Neural progenitor cell (in vitro differentiated cells): ENCODE measurements around the gene OTX1. TPM values are rescaled to one million over a fixed set of nuclear protein-coding genes. Genes with fewer than 3 reads are reported as not detected.

Experiments
- DNase-seq: peaks from one replicate; pipeline ENCODE4 v3.0.0-alpha.2; 2016; ENCODE audit warnings: low spot score
- H2AFZ ChIP-seq: fragments of 200-600 bp; sonication (generic); replicated peaks from 2 replicates; pipeline ENCODE4 v1.6.1; 2016; ENCODE audit warnings: antibody characterized with exemption
- H3F3A ChIP-seq: fragments of 200-600 bp; sonication (generic); 2 replicates; pipeline ENCODE4 v1.6.1; 2016; ENCODE audit warnings: antibody characterized with exemption, low read depth
- H3K27ac ChIP-seq: fragments of 200-600 bp; sonication (generic); 2 replicates; pipeline ENCODE4 v1.5.1; 2016; ENCODE audit warnings: mild to moderate bottlenecking
- H3K27me3 ChIP-seq: fragments of 200-600 bp; sonication (generic); 2 replicates; pipeline ENCODE4 v1.6.1; 2016; ENCODE audit warnings: mild to moderate bottlenecking, moderate library complexity
- H3K36me3 ChIP-seq: fragments of 200-600 bp; sonication (generic); 2 replicates; pipeline ENCODE4 v1.5.1; 2016
- H3K4me1 ChIP-seq: fragments of 200-600 bp; sonication (generic); 2 replicates; pipeline ENCODE4 v1.6.1; 2016; ENCODE audit warnings: mixed run types
- H3K4me2 ChIP-seq: fragments of 200-600 bp; sonication (generic); 2 replicates; pipeline ENCODE4 v1.6.1; 2016
- H3K4me3 ChIP-seq: fragments of 200-600 bp; sonication (generic); 2 replicates; pipeline ENCODE4 v1.5.1; 2016
- H3K79me2 ChIP-seq: fragments of 200-600 bp; sonication (generic); 2 replicates; pipeline ENCODE4 v1.6.1; 2016; ENCODE audit warnings: low read depth
- H3K9ac ChIP-seq: fragments of 200-600 bp; sonication (generic); 2 replicates; pipeline ENCODE4 v1.6.1; 2016
- H3K9me3 ChIP-seq: fragments of 200-600 bp; sonication (generic); 2 replicates; pipeline ENCODE4 v1.5.1; 2016; ENCODE audit warnings: low read depth
- H4K20me1 ChIP-seq: fragments of 200-600 bp; sonication (generic); 2 replicates; pipeline ENCODE4 v1.6.1; 2016; ENCODE audit warnings: low read depth
- H3K27ac Mint-ChIP-seq: 3 replicates; pipeline ENCODE4 v1.8.0; 2021; ENCODE audit warnings: mixed read lengths
- H3K27me3 Mint-ChIP-seq: 2 replicates; pipeline ENCODE4 v1.8.0; 2022; ENCODE audit warnings: low read depth, mild to moderate bottlenecking, inconsistent platforms, moderate library complexity, mixed read lengths; ENCODE audit not compliant: insufficient read depth
- H3K36me3 Mint-ChIP-seq: 3 replicates; pipeline ENCODE4 v1.8.0; 2021; ENCODE audit warnings: mixed read lengths
- H3K4me1 Mint-ChIP-seq: 3 replicates; pipeline ENCODE4 v1.8.0; 2021; ENCODE audit warnings: mixed read lengths
- H3K4me3 Mint-ChIP-seq: 3 replicates; pipeline ENCODE4 v1.8.0; 2021; ENCODE audit warnings: mild to moderate bottlenecking, moderate library complexity, mixed read lengths
- H3K9me3 Mint-ChIP-seq: 3 replicates; pipeline ENCODE4 v1.8.0; 2020; ENCODE audit warnings: mixed read lengths
- EZH2 ChIP-seq: fragments of 200-600 bp; sonication (generic); IDR thresholded peaks from 2 replicates; pipeline ENCODE4 v1.6.1; 2017; ENCODE audit warnings: antibody characterized with exemption, mild to moderate bottlenecking, moderate library complexity
- EZH2phosphoT487 ChIP-seq: fragments of 200-600 bp; sonication (generic); IDR thresholded peaks from 2 replicates; pipeline ENCODE4 v1.6.1; 2017; ENCODE audit warnings: antibody characterized with exemption
- total RNA-seq: library from RNA; depleted of rRNA; stranded (reverse); fragments of >200 nt; gene quantifications from 2 replicates; pipeline ENCODE4 v1.2.3, GENCODE V29; 2015; ENCODE audit warnings: low replicate concordance
- TF ChIP-seq, protein P1 (sequence below): fragments of 200-600 bp; sonication (generic); IDR thresholded peaks from 2 replicates; pipeline ENCODE4 v1.5.1; 2017; ENCODE audit warnings: antibody characterized with exemption, mild to moderate bottlenecking

OTX1 gene
- total RNA-seq, 1 donor from 2014 or later, result 7.9 TPM

DNA sequence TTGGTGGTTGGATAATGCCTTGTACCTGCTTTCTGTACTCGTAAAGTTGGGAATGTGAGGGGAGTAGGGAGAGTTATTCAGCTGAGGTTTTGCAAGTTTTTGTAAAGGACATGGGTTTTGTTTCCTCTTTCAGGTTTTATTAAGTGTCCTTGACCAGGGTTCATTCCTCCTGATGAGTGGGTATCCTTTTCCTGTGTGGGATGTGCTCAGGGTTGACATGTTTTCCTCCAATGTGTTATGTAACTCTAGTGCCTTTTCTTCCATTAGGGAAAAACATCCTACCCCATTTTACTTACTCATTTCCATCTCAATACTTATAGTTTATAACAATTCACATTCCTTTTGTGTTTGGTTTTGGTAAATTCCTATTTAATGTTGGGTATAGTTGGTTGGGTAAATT, 48.4 kb downstream of the OTX1 start:
- no peak for DNase-seq
- Histone ChIP-seq H3K9ac (no peak overlapping the region), H3K4me1 (peaks cover 5% of the 10 kb centered on the region), H3K9me3 (no peaks in the 10 kb centered on the region), H3K36me3 (no peaks in the 10 kb centered on the region), H2AFZ (no peak overlapping the region), H3K27me3 (no peaks in the 10 kb centered on the region), H3K4me2 (no peak overlapping the region), H3K27ac (no peak overlapping the region), H3K79me2 (no peaks in the 10 kb centered on the region), H3K4me3 (no peak overlapping the region), H4K20me1 (no peaks in the 10 kb centered on the region), H3F3A (no peaks in the 10 kb centered on the region)
- H3K4me3 Mint-ChIP-seq, result no peak overlapping the region
- TF ChIP-seq EZH2phosphoT487 (no peak), EZH2 (no peak)
- TF ChIP-seq, protein P1, sequence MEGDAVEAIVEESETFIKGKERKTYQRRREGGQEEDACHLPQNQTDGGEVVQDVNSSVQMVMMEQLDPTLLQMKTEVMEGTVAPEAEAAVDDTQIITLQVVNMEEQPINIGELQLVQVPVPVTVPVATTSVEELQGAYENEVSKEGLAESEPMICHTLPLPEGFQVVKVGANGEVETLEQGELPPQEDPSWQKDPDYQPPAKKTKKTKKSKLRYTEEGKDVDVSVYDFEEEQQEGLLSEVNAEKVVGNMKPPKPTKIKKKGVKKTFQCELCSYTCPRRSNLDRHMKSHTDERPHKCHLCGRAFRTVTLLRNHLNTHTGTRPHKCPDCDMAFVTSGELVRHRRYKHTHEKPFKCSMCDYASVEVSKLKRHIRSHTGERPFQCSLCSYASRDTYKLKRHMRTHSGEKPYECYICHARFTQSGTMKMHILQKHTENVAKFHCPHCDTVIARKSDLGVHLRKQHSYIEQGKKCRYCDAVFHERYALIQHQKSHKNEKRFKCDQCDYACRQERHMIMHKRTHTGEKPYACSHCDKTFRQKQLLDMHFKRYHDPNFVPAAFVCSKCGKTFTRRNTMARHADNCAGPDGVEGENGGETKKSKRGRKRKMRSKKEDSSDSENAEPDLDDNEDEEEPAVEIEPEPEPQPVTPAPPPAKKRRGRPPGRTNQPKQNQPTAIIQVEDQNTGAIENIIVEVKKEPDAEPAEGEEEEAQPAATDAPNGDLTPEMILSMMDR, result no peak
- H3K4me1 Mint-ChIP-seq, result no peaks in the 10 kb centered on the region
- H3K36me3 Mint-ChIP-seq, result no peaks in the 10 kb centered on the region
- no peaks in the 10 kb centered on the region for H3K27me3 Mint-ChIP-seq
- H3K27ac Mint-ChIP-seq, result no peak overlapping the region
- peaks cover 18% of the 10 kb centered on the region for H3K9me3 Mint-ChIP-seq

DNA sequence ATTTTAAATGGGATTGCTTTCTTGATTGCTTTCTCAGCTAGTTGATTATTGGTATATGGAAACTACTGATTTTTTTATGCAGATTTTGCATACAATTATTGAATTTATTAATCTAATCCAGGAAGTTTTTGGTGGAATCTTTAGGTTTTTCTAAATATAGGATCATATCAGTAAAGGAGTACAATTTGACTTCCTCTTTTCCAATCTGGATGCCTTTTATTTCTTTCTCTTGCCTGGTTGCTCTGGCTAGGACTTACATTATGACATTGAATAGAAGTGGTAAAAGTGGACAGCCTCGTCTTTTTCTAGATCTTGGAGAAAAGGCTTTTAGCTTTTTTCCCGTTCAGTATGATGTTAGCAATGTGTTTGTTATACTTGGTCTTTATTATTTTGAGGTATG, 51.3 kb downstream of the OTX1 start:
- Histone ChIP-seq H3K4me1 (no peaks in the 10 kb centered on the region), H3F3A (no peaks in the 10 kb centered on the region), H3K79me2 (no peaks in the 10 kb centered on the region), H4K20me1 (no peaks in the 10 kb centered on the region), H2AFZ (no peak overlapping the region), H3K36me3 (no peaks in the 10 kb centered on the region), H3K9ac (no peak overlapping the region), H3K27me3 (no peaks in the 10 kb centered on the region), H3K4me2 (no peak overlapping the region), H3K27ac (no peak overlapping the region), H3K9me3 (peaks cover 4% of the 10 kb centered on the region), H3K4me3 (no peak overlapping the region)
- Mint-ChIP-seq H3K9me3 (peaks cover 35% of the 10 kb centered on the region), H3K27ac (no peak overlapping the region), H3K4me3 (no peak overlapping the region), H3K36me3 (peaks cover 4% of the 10 kb centered on the region), H3K27me3 (no peaks in the 10 kb centered on the region), H3K4me1 (no peaks in the 10 kb centered on the region)
- DNase-seq, result no peak
- no peak for TF ChIP-seq EZH2
- TF ChIP-seq EZH2phosphoT487, result no peak
- TF ChIP-seq, protein P1, result no peak

DNA sequence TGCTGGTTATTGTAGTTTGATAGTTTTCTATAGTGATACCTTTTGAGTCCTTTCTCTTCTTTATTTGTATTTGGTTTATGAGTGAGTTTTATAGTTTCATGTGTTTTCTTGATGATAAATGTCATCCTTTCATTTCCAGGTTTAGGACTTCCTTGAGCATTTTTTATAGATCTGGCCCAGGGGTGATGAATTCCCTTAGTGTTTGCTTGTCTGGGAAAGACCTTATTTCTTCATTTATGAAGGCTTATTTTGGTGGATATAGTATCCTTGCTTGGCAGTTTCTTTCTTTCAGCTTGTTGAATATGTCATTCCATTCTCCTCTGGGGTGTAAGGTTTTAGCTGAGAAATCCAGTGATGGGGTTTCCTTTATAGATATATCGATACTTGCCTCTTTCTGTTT, 53.9 kb downstream of the OTX1 start:
- Mint-ChIP-seq H3K9me3 (peaks cover 35% of the 10 kb centered on the region), H3K4me1 (no peaks in the 10 kb centered on the region), H3K27me3 (no peaks in the 10 kb centered on the region), H3K27ac (no peak overlapping the region), H3K36me3 (peaks cover 4% of the 10 kb centered on the region), H3K4me3 (no peak overlapping the region)
- H3K4me1 ChIP-seq, result no peaks in the 10 kb centered on the region
- TF ChIP-seq EZH2 (no peak), EZH2phosphoT487 (no peak)
- no peaks in the 10 kb centered on the region for H3K27me3 ChIP-seq
- H3K36me3 ChIP-seq, result no peaks in the 10 kb centered on the region
- DNase-seq, result no peak
- H3K4me2 ChIP-seq, result no peak overlapping the region
- no peaks in the 10 kb centered on the region for H3K79me2 ChIP-seq
- peaks cover 4% of the 10 kb centered on the region for H3K9me3 ChIP-seq
- H3F3A ChIP-seq, result no peaks in the 10 kb centered on the region
- H3K4me3 ChIP-seq, result no peak overlapping the region
- no peak overlapping the region for H2AFZ ChIP-seq
- H4K20me1 ChIP-seq, result no peaks in the 10 kb centered on the region
- no peak overlapping the region for H3K27ac ChIP-seq
- no peak overlapping the region for H3K9ac ChIP-seq
